Fibroblast of lung (primary cell): ENCODE results near the gene SNAI3.

ENCODE experiments used
- CTCF ChIP-seq, 2 donors: IDR thresholded peaks in 1 of 2; conservative IDR thresholded peaks in 1 of 2; 1 replicate in 1 of 2; 2 replicates in 1 of 2; pipeline ENCODE4 v1.5.1; 2011 to 2012; ENCODE audit warnings: low read length in 2 of 2, control low read depth in 1 of 2, inconsistent platforms in 1 of 2, low read depth in 1 of 2, mild to moderate bottlenecking in 1 of 2
- EZH2 ChIP-seq: IDR thresholded peaks from 2 replicates; pipeline ENCODE4 v1.5.1; 2012; ENCODE audit warnings: low read length, control low read depth, mild to moderate bottlenecking; ENCODE audit errors: missing control alignments

GRCh38 chr16:88649924-88650748, 36.2 kb downstream of the SNAI3 start:
- no peak for TF ChIP-seq CTCF (conservative IDR thresholded peaks at IDR 0.05 in 1 of 2, IDR thresholded peaks at IDR 0.05 in 1 of 2; ENCODE audit: low read depth in 1 of 2, low read length in 2 of 2)
- no peak for TF ChIP-seq EZH2
